SU-DHL-6 (cell line): ENCODE data around the gene TGFB2.

ENCODE experiments used
- EZH2phosphoT487 ChIP-seq: fragments of 200-600 bp; sonication (generic), shearing (Covaris generic); conservative IDR thresholded peaks from 2 replicates; pipeline ENCODE4 v1.6.1; 2018; ENCODE audit warnings: mild to moderate bottlenecking, antibody characterized with exemption, low read length, moderate library complexity, mixed read lengths
- TF ChIP-seq, protein P1 (sequence below): fragments of 200-600 bp; sonication (generic); IDR thresholded peaks from one replicate; pipeline ENCODE4 v1.5.1; 2017; ENCODE audit warnings: antibody characterized with exemption, mild to moderate bottlenecking, low read length, moderate library complexity; ENCODE audit not compliant: insufficient read depth, poor library complexity, severe bottlenecking

DNA sequence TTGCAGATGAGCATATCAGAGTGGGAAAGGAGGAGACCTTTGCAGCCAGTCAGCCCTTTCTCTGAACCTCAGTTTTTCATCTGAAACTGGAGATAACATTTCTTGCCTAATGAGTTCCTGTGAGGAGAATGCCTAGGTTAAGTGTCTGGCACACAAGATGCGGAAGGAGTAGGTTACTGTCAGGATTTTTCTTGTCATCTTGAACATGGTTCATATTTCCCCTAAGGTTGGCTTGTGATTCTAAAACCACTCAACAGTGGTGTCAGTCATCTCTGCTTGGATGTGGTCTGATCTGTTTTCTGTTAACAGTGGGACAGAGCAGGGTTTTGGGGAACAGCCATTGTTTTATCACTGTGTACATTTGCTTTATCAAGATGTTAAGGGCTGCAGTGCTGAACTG lies 70.6 kb downstream of the TGFB2 start:
- TF ChIP-seq, protein P1, sequence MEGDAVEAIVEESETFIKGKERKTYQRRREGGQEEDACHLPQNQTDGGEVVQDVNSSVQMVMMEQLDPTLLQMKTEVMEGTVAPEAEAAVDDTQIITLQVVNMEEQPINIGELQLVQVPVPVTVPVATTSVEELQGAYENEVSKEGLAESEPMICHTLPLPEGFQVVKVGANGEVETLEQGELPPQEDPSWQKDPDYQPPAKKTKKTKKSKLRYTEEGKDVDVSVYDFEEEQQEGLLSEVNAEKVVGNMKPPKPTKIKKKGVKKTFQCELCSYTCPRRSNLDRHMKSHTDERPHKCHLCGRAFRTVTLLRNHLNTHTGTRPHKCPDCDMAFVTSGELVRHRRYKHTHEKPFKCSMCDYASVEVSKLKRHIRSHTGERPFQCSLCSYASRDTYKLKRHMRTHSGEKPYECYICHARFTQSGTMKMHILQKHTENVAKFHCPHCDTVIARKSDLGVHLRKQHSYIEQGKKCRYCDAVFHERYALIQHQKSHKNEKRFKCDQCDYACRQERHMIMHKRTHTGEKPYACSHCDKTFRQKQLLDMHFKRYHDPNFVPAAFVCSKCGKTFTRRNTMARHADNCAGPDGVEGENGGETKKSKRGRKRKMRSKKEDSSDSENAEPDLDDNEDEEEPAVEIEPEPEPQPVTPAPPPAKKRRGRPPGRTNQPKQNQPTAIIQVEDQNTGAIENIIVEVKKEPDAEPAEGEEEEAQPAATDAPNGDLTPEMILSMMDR: no peak
- no peak for TF ChIP-seq EZH2phosphoT487
